GM19023 (cell line): ENCODE results near the gene MUC6.

ENCODE experiments used
- ATAC-seq: cut with Tn5 transposase; IDR thresholded peaks from one replicate; pipeline ENCODE4 v1.9.1; 2021; ENCODE audit warnings: mild to moderate bottlenecking, moderate library complexity; ENCODE audit not compliant: unreplicated experiment

Gene MUC6

GRCh38 chr11:1036303-1036923 lies at the start of gene MUC6:
Gene MUC6, minus strand, starts transcription at chr11:1036718. Its CDS starts 63 bp downstream, at chr11:1036655.
- no peak for ATAC-seq

- ATAC-seq, result no peak
These were observed 49.1 kb upstream of the MUC6 start for GRCh38 chr11:1085440-1086170.

GRCh38 chr11:1084561-1085439 lies 48.3 kb upstream of the MUC6 start:
- ATAC-seq, result no peak

GRCh38 chr11:1083621-1084551 lies 47.4 kb upstream of the MUC6 start:
- no peak for ATAC-seq

GRCh38 chr11:1082728-1083620 lies 46.5 kb upstream of the MUC6 start:
- ATAC-seq, result no peak

GRCh38 chr11:1082346-1082727 lies 45.8 kb upstream of the MUC6 start:
- no peak for ATAC-seq

GRCh38 chr11:1081601-1082311 lies 45.2 kb upstream of the MUC6 start:
- no peak for ATAC-seq

- no peak for ATAC-seq
These were observed 41.7 kb upstream of the MUC6 start for GRCh38 chr11:1078191-1078601.

- ATAC-seq, result no peak
These were observed 41.0 kb upstream of the MUC6 start for GRCh38 chr11:1077417-1078119.

GRCh38 chr11:1077033-1077416 lies 40.5 kb upstream of the MUC6 start:
- ATAC-seq, result no peak

- no peak for ATAC-seq
These were observed 39.6 kb upstream of the MUC6 start for GRCh38 chr11:1076061-1076665.

GRCh38 chr11:1075341-1075911 lies 38.9 kb upstream of the MUC6 start:
- no peak for ATAC-seq

GRCh38 chr11:1074244-1075221 lies 38.0 kb upstream of the MUC6 start, which contains the start of gene MUC2:
Gene MUC2, plus strand, starts transcription at chr11:1074874.
- no peak for ATAC-seq

GRCh38 chr11:1073851-1074243 lies 37.3 kb upstream of the MUC6 start:
- no peak for ATAC-seq

GRCh38 chr11:1073261-1073724 lies 36.8 kb upstream of the MUC6 start:
- no peak for ATAC-seq

GRCh38 chr11:1072821-1073231 lies 36.3 kb upstream of the MUC6 start:
- ATAC-seq, result no peak
